NB4 (cell line): ENCODE results near the gene GOSR2.
"Not testable (repeated sequence)": the region's sequence is repeated elsewhere in the genome, so short reads cannot be mapped to it uniquely, and the experiment has no call there.

Experiments
- DNase-seq: peaks from one replicate; pipeline ENCODE4 v3.0.0; 2010; ENCODE audit warnings: low read depth
- H3K4me3 ChIP-seq: one replicate; pipeline ENCODE4 v1.5.1; 2011; ENCODE audit warnings: mild to moderate bottlenecking, low read depth, low read length, moderate library complexity
- CTCF ChIP-seq: IDR thresholded peaks from one replicate; pipeline ENCODE4 v1.5.1; 2012; ENCODE audit warnings: low read depth, low read length
- MAX ChIP-seq: IDR thresholded peaks from 2 replicates; pipeline ENCODE4 v1.6.1; 2011; ENCODE audit warnings: low read depth, low read length
- MYC ChIP-seq: IDR thresholded peaks from 2 replicates; pipeline ENCODE4 v1.6.1; 2011; ENCODE audit warnings: low read depth, low read length
- POLR2A ChIP-seq: IDR thresholded peaks from 2 replicates; pipeline ENCODE4 v1.6.1; 2011; ENCODE audit warnings: mild to moderate bottlenecking; ENCODE audit not compliant: insufficient read length; ENCODE audit errors: extremely low read depth

The GOSR2 gene

GRCh38 chr17:46984892-46985291, 61.9 kb downstream of the GOSR2 start:
- H3K4me3 ChIP-seq, result no peak overlapping the region
- TF ChIP-seq CTCF (no peak), POLR2A (no peak), MAX (no peak), MYC (no peak)
- no peak for DNase-seq

- DNase-seq, result no peak
- H3K4me3 ChIP-seq, result no peak overlapping the region
- TF ChIP-seq MYC, result no peak
- no peak for TF ChIP-seq CTCF
Measured at GRCh38 chr17:46986366-46986765, 63.4 kb downstream of the GOSR2 start.

GRCh38 chr17:46987927-46988326, 65.0 kb downstream of the GOSR2 start:
- DNase-seq, H3K4me3 ChIP-seq: not testable (repeated sequence)

- H3K4me3 ChIP-seq, result no peak overlapping the region
- TF ChIP-seq MAX (no peak), CTCF (no peak), MYC (no peak)
- no peak for DNase-seq
Measured at GRCh38 chr17:46989637-46990431, 66.9 kb downstream of the GOSR2 start.

GRCh38 chr17:46991617-46992016, 68.7 kb downstream of the GOSR2 start:
- no peak for DNase-seq
- H3K4me3 ChIP-seq, result no peak overlapping the region
- no peak for TF ChIP-seq MYC
- no peak for TF ChIP-seq MAX
- TF ChIP-seq POLR2A, result no peak
- no peak for TF ChIP-seq CTCF
